NCI-H1417 treated with DMSO at 0.1 percent for 48 hours (cell line): ENCODE measurements around the gene NBEA.

ENCODE experiments used
- DNase-seq: peaks from one replicate; lab custom pipeline; 2025; lab: John Stamatoyannopoulos, UW

NBEA gene

DNA sequence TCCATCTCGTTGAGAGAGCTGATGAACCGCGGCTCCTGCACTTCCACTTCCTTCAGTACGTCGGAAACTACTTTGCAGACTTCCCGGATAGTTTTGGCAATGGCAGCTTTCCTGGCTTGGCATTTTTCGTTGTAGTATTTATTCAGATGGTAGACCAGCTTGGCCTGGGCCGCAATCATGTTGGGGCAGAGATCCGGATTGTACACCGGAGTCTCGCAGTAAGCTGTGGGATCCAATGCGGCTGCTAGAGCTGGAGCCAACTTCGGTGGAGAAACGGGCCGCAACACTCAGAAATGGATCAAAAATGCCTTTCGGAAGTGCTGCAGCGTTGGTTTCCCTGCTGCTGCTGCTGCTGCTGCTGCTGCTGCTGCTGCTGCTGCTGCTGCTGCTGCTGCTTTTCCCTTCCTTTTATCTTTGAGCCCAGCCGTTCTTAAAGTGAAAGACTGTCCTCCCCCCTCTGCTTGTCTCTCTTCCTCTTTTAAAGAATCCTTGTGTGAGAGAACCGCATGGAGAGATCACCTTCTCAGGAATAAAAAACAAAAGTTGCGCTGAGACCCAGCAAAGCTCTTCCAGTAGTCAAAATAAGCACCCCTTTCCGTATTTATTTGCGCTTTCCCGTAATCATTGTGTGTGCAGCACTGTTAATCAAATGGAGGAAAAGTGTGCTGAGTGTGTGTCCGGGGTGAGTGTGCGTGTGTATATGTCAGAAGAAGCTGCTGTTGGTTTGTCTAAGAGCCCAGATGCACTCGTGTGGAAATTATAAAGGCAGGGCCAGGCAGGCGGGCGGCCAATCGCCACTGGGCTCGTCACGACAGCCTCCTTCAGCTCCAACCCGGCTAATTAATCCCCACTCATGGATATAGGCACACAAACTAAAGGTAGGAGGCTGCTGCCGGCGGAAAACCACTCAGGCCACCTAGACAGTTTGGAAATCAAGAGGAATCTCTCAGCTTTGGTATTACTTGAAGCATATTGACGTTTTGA is 534.2 kb downstream of the NBEA start, which contains the start of gene MAB21L1:
TSS of gene MAB21L1 (minus strand) at position 730 of the 984 bp plus-strand sequence. CDS start at position 179, 551 bp downstream.
- DNase-seq, result peak; percentile 35

DNA sequence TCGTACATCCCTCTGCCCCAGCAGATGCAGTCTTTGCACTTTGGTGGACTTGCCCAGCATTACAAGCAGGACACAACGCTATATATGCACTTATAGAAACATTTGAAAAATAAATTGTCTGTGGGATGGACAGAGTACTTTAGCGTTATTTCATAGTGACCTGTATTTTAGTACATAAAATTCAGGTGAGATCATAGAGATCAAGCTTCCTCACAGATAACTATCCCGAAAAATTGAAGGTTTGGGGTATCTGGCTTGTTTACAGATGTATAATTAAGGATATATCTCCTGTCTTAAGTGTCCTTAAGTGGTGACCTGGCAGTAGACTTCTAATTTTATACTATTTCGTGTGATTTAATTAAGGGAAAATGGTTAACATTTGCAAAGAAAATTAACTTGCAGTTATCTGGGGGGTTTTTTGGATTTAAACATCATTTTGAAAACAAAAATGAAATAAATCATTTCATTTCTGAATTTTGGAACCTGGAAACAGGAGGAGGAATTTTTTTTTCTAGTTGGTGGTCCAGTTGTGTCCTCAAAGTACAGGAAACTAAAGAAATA is 535.4 kb downstream of the NBEA start:
- no peak for DNase-seq

DNA sequence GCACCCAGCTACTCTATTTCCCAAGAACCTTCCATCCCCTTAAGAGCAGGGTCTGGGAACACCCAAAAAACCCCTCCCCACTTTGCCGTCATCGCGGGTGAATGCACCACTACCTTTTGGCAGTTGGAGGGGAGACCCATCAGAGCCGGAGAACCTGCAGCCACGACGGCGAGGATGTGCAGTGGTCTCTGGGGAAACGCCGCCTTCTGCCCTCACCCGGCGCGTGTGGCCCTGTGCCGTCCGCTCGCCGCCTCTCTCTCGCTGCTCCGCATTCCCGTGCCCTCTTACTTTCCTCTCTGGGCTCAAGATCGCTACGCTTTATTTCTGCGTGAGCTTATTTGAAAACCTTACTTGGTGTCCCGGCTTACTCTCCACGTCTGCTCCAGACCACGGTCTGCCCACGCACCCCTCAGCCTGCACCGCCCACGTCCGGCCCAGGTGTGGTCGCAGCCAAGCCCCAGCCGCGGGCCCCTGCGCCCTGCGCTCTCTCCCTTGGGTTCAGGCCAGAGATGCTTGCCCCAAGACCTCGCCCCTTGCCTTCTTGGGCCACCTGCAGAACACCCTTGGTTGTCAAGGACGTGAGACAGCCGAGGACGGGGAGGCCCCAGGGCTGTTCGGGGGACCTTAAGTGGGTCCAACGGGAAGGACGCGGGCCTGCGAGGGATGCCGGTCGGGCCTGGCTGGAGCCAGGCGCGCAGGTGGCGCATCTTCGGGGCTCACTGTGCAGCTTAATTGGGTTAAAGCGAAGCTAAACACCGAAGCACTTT is 536.4 kb downstream of the NBEA start:
- no peak for DNase-seq

DNA sequence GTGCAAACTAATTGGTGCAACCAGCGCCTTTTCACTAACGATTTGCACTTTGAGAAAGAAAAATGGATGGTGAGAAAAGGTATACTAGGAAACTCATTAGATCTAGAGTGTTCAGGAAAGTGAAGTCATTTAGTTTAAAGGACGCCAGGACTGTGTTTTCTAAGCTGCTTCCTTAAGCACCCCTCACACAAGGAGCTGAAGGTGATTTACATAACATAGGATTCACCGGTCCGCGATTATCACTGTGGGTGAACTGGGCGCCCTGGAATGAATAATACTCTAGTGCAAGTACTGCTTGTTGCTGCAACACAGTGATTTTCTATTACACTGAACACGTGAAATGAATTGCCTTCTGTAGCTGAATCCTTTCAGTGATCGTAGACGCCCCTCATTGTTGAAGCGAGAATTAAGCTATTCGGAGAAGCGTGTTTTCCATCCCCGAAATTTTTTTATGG is 537.0 kb downstream of the NBEA start:
- no peak for DNase-seq

DNA sequence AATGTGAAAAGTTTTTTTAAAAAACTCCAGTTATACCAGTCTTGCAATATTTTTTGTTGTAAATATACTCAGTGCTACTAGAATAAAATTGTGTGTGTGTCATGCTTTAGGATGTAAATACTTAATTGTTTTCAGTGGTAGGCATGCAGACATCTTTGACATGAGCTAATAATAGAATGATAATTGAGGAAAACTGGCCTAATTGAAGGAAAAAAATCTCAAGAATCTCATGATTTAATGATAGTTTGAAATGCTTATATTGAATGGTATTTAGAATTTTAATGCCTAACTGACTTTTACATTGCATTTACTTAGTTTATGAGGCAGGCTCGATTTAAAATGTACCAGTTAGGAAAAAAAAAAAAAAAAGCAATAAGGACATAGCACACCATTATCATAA is 537.6 kb downstream of the NBEA start:
- no peak for DNase-seq

DNA sequence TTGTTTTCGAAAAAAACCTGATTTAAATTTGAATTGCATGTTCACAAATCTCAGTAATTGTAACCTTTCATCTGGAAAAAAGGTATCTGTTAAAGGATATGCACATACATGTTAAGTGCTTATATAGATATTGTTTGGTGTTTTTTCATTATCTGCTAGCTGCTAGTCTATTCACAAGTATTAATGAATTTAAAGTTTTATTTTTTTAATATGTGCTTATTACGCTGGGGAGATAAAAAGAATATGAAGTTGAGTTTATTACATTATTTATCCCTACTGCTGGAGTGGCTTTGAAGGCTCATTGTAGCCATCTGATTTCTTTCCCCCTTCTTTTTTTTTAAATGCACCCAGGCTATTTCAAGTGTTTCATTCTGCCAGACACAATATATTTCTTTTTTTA is 538.3 kb downstream of the NBEA start:
- DNase-seq, result no peak

DNA sequence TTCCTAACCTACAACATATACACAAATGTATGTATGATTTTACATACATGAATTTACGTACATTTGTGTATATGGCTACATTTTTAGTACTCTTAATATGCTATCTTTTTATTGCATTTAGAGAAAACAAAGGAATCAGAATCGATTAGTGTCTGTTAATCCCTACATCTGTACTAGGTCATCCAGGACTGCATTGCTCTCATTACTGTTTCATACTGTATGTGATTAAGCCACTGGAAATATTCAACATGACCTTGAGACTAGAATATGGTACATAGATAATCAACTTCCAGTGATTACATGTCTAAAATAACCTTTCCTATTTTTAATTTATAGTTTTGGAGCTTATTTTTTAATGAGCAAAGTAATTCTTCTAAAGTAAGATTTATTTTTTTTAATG is 539.7 kb downstream of the NBEA start:
- DNase-seq, result no peak

DNA sequence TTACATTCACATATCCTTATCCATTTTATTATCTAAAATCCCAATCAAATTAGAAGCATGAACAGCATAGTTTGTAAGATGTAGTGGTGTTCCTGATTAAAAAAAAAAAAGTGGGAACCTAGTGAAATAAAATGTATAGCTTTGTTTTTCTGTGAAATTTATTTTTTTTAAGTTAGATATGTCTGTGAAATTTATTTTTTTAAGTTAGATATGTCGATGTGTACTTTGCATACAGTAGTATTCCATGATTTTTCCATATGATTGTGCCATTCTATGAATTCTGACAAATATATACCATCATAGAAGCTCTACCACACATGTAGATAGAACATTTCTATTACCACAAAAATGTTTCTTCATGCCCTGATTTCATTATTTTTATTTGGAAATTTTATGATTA is 540.5 kb downstream of the NBEA start:
- no peak for DNase-seq

DNA sequence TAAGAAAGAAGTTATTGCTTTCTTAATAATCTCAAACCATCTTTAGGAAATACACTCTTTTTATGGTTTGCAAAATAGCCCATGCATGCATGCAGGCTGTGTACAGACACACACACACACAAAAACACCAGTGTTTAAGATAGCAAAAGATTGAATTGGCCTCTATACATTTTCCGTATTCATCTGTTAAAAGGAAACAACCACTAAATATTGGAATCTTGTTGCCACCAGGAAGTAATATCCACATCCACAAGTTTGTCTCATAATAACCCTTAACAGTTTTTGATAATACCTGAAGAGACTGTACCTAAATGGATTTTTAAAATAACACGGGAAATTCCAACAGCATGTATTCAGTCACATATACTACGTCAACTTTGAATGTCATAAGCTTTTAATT is 541.7 kb downstream of the NBEA start:
- DNase-seq, result no peak

DNA sequence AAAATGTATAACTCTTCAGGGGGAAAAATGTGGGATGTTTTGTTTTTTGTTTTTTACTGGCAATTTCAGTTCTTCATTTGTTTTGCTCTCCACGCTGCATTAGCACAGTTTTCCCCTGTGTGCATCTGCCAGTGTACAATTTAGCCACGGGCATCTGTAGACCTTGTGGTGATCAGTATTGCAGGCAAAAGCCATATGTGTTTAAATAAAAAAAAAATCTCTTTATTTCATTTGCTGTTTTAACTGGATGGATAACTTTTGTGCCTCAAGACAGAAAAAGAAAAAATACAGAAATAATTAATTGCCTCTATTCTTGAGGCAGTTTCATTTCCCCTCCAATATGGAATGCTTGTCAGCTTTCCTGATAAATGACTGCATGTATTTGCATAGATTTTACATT is 542.3 kb downstream of the NBEA start:
- DNase-seq, result no peak

DNA sequence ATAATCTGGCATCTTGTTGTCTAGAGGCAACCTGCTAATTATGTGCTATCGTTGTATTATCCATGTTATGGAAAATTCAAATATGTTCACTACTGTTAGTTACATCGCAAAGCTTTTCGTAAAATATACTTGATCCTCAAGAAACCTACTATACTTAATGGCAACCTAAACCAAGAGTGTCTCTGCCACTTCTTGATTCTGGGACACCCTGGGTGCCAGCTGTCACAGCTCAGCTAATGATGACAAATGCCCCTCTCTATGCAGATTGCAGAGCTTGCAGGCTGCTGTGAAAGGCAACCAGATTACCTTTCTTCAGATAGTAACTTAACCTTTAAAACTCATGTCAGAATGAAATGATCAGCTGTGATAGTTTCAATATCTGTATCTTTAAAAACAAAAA is 543.4 kb downstream of the NBEA start:
- peak; percentile 31 for DNase-seq

DNA sequence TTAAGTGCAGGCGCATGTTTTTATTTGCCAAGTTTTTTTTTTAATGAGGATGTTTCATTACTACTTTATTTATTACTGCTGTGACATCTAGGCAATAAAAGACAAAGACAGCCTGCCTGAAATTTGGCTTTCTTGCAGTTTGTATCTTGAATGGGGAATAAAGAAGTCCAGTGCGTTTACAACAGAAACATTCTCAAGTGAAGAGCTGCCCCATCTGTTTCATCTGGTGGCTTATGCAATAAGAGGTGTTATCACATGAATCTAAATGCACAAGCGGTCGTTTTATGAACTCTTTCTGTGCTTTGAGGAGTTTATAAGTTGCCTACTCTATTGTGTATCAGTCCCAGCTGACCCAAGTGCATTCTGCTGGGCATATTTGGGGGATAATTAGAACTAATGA is 547.0 kb downstream of the NBEA start:
- DNase-seq, result no peak

DNA sequence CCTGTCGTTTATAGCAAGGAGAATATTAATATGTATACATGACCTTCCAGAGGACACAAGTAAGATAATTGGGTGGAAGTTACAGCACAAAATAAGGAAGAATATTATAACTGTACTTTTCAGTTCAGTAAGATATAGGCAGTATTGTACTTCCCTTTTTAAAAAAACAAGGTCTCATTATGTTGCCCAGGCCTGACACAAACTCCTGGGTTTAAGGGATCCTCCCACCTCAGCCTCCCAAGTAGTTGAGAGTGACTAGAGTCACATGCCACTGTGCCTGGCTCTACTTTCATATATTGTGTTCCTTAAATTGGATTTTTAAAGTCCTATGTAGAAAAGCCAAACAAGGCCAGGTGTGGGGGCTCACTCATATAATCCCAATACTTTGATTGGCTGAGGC is 553.9 kb downstream of the NBEA start:
- no peak for DNase-seq

DNA sequence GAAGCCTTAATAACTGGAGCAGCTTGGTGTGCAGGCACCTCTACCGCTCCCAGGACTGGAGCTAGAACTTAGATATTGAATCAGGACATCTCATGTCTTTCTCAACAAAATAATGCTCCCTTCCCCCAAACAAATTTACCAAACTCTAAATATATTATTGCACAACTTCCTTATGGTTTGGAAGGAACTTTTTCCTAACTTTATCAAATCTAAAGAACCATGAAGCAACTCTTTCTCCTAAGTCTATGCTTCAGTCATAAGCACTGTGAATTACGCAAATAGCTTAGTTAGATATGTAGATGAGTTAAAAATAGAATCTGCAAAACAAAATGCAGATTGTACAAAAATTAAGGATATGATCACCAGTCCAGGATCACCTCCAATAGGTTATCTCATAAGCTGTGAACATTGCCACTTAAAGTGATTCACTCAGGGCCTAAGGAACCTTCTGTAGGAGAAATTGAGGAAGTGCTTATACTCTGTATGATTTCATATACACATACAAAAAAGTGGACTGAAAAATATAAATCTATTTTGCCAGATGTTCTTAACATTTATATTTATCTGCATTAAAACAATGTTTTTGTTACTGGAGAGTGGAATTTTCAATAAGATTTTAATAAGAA is 554.8 kb downstream of the NBEA start:
- no peak for DNase-seq

DNA sequence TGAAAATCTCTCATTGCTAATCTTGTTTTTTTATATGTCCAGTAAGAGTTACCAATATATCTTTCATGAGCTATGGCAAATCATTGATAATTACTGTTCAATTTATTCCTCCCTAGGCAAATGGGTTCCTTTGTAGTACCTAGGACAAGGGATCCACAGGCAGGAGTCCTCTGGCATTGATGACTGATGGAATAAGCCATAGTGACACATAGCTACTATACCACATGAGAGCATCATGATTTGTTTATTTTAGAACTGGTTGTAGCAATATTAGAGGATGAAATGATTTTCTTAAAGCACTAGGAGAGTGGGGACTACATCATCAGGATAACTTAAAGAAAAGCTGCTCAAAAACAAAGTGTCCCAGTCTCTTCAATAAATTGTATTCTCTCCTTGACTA is 556.2 kb downstream of the NBEA start:
- no peak for DNase-seq

DNA sequence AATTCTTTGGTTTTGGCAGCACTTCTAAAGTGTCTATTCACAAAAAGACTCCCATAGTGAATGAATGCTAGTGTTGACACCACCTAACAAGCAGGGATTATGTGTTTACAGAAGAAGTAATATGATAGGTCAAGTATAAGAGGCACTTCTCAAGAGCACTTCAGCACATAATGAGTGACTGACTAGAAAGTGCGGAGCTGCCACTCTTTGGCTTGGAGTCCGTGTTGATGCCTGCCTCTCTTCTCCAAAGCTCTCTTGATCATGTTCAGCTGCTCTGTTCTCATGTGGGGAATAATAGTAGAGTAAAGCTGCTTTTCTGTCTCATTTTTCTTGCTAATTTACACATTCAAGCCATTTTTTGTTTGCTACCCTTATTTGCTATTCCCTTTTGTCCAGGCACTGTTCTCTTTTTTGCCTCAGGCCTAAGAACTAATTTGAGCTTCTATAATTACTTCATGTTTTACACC is 557.2 kb downstream of the NBEA start:
- peak; percentile 71 for DNase-seq

DNA sequence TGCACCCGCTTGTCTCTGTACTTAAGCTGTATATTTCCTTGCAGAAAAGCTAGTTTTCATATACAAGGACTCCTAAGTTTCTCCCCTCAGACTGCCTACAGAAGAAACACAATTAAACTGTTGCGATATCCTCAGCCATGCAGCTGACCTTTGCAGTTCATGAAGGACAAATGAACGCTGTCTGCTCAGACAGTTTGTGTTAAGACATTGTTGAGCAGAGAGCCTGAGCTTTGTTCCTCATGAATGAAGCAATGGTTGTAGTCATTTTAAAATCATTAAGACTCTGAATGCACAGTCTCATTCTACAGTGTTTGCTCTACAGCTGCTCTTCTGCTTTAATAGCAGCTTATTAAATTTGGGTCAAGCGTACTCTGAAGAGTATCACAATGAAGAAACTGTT is 557.6 kb downstream of the NBEA start:
- DNase-seq, result no peak

DNA sequence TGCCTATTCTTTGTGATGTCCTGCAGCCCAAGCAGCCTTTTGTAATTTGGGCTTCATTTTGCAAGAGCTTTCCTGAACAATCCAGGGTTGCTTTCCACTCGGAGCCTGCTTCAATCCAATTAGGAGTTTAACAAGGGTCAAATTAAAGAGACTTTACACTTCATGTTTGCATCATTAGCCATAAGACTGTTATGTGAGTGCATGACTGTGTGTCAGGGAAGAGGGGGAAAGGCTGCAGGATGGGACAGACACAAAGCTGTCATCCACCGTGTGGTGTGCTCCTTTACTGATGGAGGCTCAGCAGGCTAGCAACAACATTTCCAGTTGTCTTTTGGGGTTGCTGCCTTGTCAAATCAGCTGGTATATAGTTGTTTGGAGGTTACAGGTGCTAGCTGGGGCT is 558.1 kb downstream of the NBEA start:
- DNase-seq, result no peak

DNA sequence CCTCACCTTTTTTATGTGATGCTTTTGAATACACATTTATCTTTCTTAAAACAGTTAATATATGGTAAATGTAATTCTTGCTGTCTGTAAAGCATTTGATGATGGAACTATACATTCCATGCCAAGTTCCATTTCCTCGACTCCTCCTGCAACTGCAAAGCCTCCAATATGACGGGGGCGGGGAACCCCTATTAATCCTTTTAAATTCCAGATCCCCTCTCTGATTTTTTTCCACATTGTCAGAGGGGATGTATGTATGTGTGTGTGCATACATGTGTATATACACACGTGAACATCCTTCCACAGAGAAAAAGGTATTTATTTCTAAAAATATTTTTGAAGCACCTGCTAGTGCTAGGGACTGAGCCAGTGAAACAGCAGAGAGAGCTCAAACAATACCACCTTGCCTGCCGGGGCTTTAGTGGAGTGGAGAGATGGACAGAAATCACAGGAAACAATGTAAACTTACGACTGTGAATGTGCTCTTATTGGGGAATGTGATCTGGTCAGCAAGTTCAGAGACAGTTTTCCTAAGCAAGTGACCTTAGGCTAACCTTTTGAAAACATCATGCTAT is 559.7 kb downstream of the NBEA start:
- DNase-seq, result no peak

DNA sequence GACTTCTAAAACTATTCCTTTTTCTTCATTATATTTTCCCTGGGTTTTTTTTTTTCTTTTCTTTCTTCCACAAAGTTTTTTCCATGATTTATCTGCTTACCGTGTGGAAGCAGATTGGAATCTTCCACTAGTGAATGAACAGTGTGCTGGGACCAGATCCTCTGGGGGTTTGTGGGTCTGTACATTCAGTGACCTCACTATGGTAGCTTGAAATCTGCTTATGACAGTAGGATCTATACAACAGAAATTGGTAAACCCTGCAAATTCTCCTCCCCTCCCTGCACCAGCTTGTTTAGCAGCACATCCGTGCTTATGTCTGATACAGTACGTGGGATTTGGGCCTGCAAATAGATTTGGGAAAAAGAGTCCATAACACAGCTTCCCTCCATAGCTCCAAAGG is 560.4 kb downstream of the NBEA start:
- DNase-seq, result no peak

DNA sequence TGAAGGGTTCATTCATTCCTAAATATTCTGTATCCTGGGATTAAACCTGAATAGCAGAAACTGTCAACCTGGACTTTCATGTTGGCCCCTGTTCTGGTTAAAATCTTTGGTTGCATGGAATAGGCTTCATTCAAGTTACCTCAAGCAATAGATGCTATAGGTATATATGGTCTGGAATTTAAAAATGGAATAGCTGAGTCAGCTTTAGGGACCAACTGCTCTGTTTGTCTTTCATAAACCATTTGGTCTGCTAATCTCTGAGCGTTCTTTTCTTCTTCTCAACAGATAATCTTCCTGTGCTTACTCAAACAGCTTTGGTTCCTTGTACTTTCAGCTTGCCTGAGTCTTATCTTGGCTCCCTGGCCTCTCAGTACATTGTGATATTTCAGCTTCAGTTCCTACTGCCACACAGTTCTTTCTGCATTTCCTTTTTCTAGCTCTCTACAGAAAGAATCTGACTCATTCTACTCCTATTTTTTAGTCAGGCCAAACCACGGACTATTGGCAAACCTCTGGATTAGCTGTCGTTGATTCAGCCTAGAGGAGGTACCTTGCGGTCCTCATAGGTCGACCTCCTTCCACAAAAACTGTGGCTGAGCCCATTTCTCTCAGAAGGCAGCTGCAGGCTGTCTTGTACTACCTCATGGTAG is 570.3 kb downstream of the NBEA start:
- no peak for DNase-seq
